ENCODE results near the gene SMARCA1. TPM values are rescaled to one million over a fixed set of nuclear protein-coding genes. Genes with fewer than 3 reads are reported as not detected.

Gene SMARCA1
- total and polyA plus RNA-seq, 2 of the 13 experiments (the other 11 are each of a cell fraction or from before 2014, with no cell fraction given) = 97.7 to 145 TPM

- WGBS (ENCODE audit: low lambda C conversion rate) = 85% methylated on average over 1 of the region's 1 CpG
- in situ Hi-C loops (cut with HindIII; ENCODE audit: extremely low pct_ligation_motif_present, low pct_unique_long_range_greater_than_20kb) (no loop called here), intact Hi-C loops (cut with micrococcal nuclease; ENCODE audit: unreplicated experiment) (no loop called here)
- CTCF ChIA-PET (ENCODE audit: low intra/inter-chr PET ratio, low total read pairs) = no interaction called here
- no peak for FAIRE-seq
- H3K9me3 ChIP-seq (ENCODE audit: low read length) = no peaks in the 10 kb centered on the region
- no peak overlapping the region for H3K27ac ChIP-seq (ENCODE audit: extremely low read length, insufficient read depth, low read length)
- BruUV-seq (replicated peaks) = no TSS peak
- ATAC-seq = no peak
- H2AFZ ChIP-seq (ENCODE audit: low read length) = no peak overlapping the region
- no peak for DNase-seq (ENCODE audit: low spot score)
- no peaks in the 10 kb centered on the region for H3K27me3 ChIP-seq (ENCODE audit: control insufficient read depth in 1 of 2, insufficient read depth in 2 of 2, low read length in 2 of 2)
- H3K9ac ChIP-seq (ENCODE audit: insufficient read depth, low read depth, low read length) = no peak overlapping the region
- no peaks in the 10 kb centered on the region for H3K79me2 ChIP-seq (ENCODE audit: insufficient read depth, low read length)
- TF ChIP-seq SRSF4 (IDR thresholded peaks at IDR 0.05; ENCODE audit: low read depth, low read length, poor library complexity, severe bottlenecking) (no peak), KLF15 (CRISPR knock-in tag; IDR thresholded peaks at IDR 0.05; ENCODE audit: borderline replicate concordance) (no peak), SALL2 (CRISPR knock-in tag; IDR thresholded peaks at IDR 0.05) (no peak), ZNF138 (CRISPR knock-in tag; IDR thresholded peaks at IDR 0.05; ENCODE audit: low read depth) (no peak)
- no peak overlapping the region for H3K4me2 ChIP-seq (ENCODE audit: low read depth, low read length)
- no peaks in the 10 kb centered on the region for H3K4me1 ChIP-seq (ENCODE audit: insufficient read depth, low read length)
- H3K4me3 ChIP-seq (replicated peaks in 1 of 3; ENCODE audit: insufficient read depth in 1 of 3, low read depth in 2 of 3, low read length in 3 of 3) = no peak overlapping the region
- POLR2A ChIA-PET = no interaction called here
- H4K20me1 ChIP-seq (ENCODE audit: insufficient read depth, low read length) = no peaks in the 10 kb centered on the region
- H3K36me3 ChIP-seq (replicated peaks in 1 of 2; ENCODE audit: control insufficient read depth in 1 of 2, insufficient read depth in 2 of 2, low read length in 2 of 2) = peaks cover 3 to 29% of the 10 kb centered on the region in 2 experiments; a peak in 4 of 5 replicates
Observed at GRCh38 chrX:129566073-129566472, 42.8 kb upstream of the SMARCA1 start.

GRCh38 chrX:129565046-129565650, 41.9 kb upstream of the SMARCA1 start:
- H3K27me3 ChIP-seq (ENCODE audit: control insufficient read depth in 1 of 2, insufficient read depth in 2 of 2, low read length in 2 of 2) = no peaks in the 10 kb centered on the region
- ATAC-seq (no peak), DNase-seq (ENCODE audit: low spot score) (no peak), FAIRE-seq (no peak)
- 100% methylated on average over 1 of the region's 3 CpGs for WGBS (ENCODE audit: low lambda C conversion rate)
- H3K4me2 ChIP-seq (ENCODE audit: low read depth, low read length) = no peak overlapping the region
- ChIA-PET CTCF (ENCODE audit: low intra/inter-chr PET ratio, low total read pairs) (no interaction called here), POLR2A (no interaction called here)
- intact Hi-C loops (cut with micrococcal nuclease; ENCODE audit: unreplicated experiment) (no loop called here), in situ Hi-C loops (cut with HindIII; ENCODE audit: extremely low pct_ligation_motif_present, low pct_unique_long_range_greater_than_20kb) (no loop called here)
- H2AFZ ChIP-seq (ENCODE audit: low read length) = no peak overlapping the region
- H3K36me3 ChIP-seq (replicated peaks in 1 of 2; ENCODE audit: control insufficient read depth in 1 of 2, insufficient read depth in 2 of 2, low read length in 2 of 2) = peaks cover 3 to 29% of the 10 kb centered on the region in 2 experiments; a peak in 4 of 5 replicates
- H4K20me1 ChIP-seq (ENCODE audit: insufficient read depth, low read length) = no peaks in the 10 kb centered on the region
- H3K27ac ChIP-seq (ENCODE audit: extremely low read length, insufficient read depth, low read length) = no peak overlapping the region
- H3K9ac ChIP-seq (ENCODE audit: insufficient read depth, low read depth, low read length) = no peak overlapping the region
- H3K9me3 ChIP-seq (ENCODE audit: low read length) = no peaks in the 10 kb centered on the region
- BruUV-seq (replicated peaks) = no TSS peak
- no peak overlapping the region for H3K4me3 ChIP-seq (replicated peaks in 1 of 3; ENCODE audit: insufficient read depth in 1 of 3, low read depth in 2 of 3, low read length in 3 of 3)
- no peaks in the 10 kb centered on the region for H3K4me1 ChIP-seq (ENCODE audit: insufficient read depth, low read length)
- H3K79me2 ChIP-seq (ENCODE audit: insufficient read depth, low read length) = no peaks in the 10 kb centered on the region
- no peak for TF ChIP-seq ZNF740 (CRISPR knock-in tag; IDR thresholded peaks at IDR 0.05)
- no peak for TF ChIP-seq TMF1 (CRISPR knock-in tag; IDR thresholded peaks at IDR 0.05; ENCODE audit: low read depth)
- TF ChIP-seq KLF13 (CRISPR knock-in tag; IDR thresholded peaks at IDR 0.05) = no peak
- TF ChIP-seq, protein P1, sequence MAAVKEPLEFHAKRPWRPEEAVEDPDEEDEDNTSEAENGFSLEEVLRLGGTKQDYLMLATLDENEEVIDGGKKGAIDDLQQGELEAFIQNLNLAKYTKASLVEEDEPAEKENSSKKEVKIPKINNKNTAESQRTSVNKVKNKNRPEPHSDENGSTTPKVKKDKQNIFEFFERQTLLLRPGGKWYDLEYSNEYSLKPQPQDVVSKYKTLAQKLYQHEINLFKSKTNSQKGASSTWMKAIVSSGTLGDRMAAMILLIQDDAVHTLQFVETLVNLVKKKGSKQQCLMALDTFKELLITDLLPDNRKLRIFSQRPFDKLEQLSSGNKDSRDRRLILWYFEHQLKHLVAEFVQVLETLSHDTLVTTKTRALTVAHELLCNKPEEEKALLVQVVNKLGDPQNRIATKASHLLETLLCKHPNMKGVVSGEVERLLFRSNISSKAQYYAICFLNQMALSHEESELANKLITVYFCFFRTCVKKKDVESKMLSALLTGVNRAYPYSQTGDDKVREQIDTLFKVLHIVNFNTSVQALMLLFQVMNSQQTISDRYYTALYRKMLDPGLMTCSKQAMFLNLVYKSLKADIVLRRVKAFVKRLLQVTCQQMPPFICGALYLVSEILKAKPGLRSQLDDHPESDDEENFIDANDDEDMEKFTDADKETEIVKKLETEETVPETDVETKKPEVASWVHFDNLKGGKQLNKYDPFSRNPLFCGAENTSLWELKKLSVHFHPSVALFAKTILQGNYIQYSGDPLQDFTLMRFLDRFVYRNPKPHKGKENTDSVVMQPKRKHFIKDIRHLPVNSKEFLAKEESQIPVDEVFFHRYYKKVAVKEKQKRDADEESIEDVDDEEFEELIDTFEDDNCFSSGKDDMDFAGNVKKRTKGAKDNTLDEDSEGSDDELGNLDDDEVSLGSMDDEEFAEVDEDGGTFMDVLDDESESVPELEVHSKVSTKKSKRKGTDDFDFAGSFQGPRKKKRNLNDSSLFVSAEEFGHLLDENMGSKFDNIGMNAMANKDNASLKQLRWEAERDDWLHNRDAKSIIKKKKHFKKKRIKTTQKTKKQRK (IDR thresholded peaks at IDR 0.05; ENCODE audit: low read length) = no peak
- no peak for TF ChIP-seq ZNF331 (CRISPR knock-in tag; IDR thresholded peaks at IDR 0.05)
- no peak for TF ChIP-seq ZNF776 (CRISPR knock-in tag; IDR thresholded peaks at IDR 0.05)
- TF ChIP-seq LBX2 (CRISPR knock-in tag; IDR thresholded peaks at IDR 0.05; ENCODE audit: borderline replicate concordance) = no peak
- TF ChIP-seq ZFY (CRISPR knock-in tag; IDR thresholded peaks at IDR 0.05) = no peak
- TF ChIP-seq MXI1 (IDR thresholded peaks at IDR 0.05; ENCODE audit: borderline replicate concordance, low read depth, low read length) = no peak
- TF ChIP-seq ZBTB25 (CRISPR knock-in tag; IDR thresholded peaks at IDR 0.05) = no peak
